ENCODE measurements around the gene ELAVL1. TPM values are rescaled to one million over a fixed set of nuclear protein-coding genes. Genes with fewer than 3 reads are reported as not detected.

The ELAVL1 gene
- total and polyA plus RNA-seq, 2 donors from 2014 or later, result 34.6 to 64.7 TPM

GRCh38 chr19:7994928-7995809 is 10.3 kb downstream of the ELAVL1 start:
- H3K9ac ChIP-seq (ENCODE audit: low read length in 3 of 3), result no peak overlapping the region
- intact Hi-C loops (cut with DNase I), result no loop called here
- peak overlapping the region in 1 of 2 donors; percentile 7 for H3K27ac ChIP-seq (ENCODE audit: low read depth in 2 of 2, low read length in 2 of 2)
- DNase-seq, result no peak
- FAIRE-seq, result no peak
- H3K4me1 ChIP-seq (ENCODE audit: control insufficient read depth in 2 of 3, insufficient read depth in 2 of 3, low read depth in 1 of 3, low read length in 3 of 3), result peaks cover 0 to 31% (median 31%) of the 10 kb centered on the region in 3 donors
- H3K4me3 ChIP-seq (ENCODE audit: low read length in 3 of 3), result no peak overlapping the region
- no peak for TF ChIP-seq CTCF (IDR thresholded peaks at IDR 0.05; ENCODE audit: borderline replicate concordance, extremely low read depth, insufficient read depth)
- H3K27me3 ChIP-seq (ENCODE audit: control insufficient read depth, insufficient read depth, low read length), result no peaks in the 10 kb centered on the region
- H3K36me3 ChIP-seq (ENCODE audit: control insufficient read depth in 2 of 3, insufficient read depth in 3 of 3, low read length in 3 of 3), result peaks cover 3 to 15% (median 10%) of the 10 kb centered on the region in 3 donors
- H3K9me3 ChIP-seq (ENCODE audit: control insufficient read depth in 2 of 3, insufficient read depth in 1 of 3, low read length in 3 of 3), result no peaks in the 10 kb centered on the region

GRCh38 chr19:7994114-7994513 is 11.3 kb downstream of the ELAVL1 start:
- peaks cover 7 to 19% (median 11%) of the 10 kb centered on the region in 3 donors for H3K36me3 ChIP-seq (ENCODE audit: control insufficient read depth in 2 of 3, insufficient read depth in 3 of 3, low read length in 3 of 3)
- TF ChIP-seq CTCF (IDR thresholded peaks at IDR 0.05; ENCODE audit: borderline replicate concordance, extremely low read depth, insufficient read depth), result no peak
- no peaks in the 10 kb centered on the region for H3K9me3 ChIP-seq (ENCODE audit: control insufficient read depth in 2 of 3, insufficient read depth in 1 of 3, low read length in 3 of 3)
- intact Hi-C loops (cut with DNase I), result no loop called here
- no peak for FAIRE-seq
- H3K27ac ChIP-seq (ENCODE audit: low read depth in 2 of 2, low read length in 2 of 2), result peak overlapping the region; percentile 23 to 60
- no peak for DNase-seq
- H3K9ac ChIP-seq (ENCODE audit: low read length in 3 of 3), result peak overlapping the region in 1 of 3 donors; percentile 30
- H3K4me3 ChIP-seq (ENCODE audit: low read length in 3 of 3), result no peak overlapping the region
- H3K4me1 ChIP-seq (ENCODE audit: control insufficient read depth in 2 of 3, insufficient read depth in 2 of 3, low read depth in 1 of 3, low read length in 3 of 3), result peaks cover 0 to 28% (median 28%) of the 10 kb centered on the region in 3 donors
- H3K27me3 ChIP-seq (ENCODE audit: control insufficient read depth, insufficient read depth, low read length), result no peaks in the 10 kb centered on the region

- FAIRE-seq (no peak), DNase-seq (no peak)
- intact Hi-C loops (cut with DNase I), result no loop called here
- H3K9me3 ChIP-seq (ENCODE audit: control insufficient read depth in 2 of 3, insufficient read depth in 1 of 3, low read length in 3 of 3), result no peaks in the 10 kb centered on the region
- H3K4me3 ChIP-seq (ENCODE audit: low read length in 3 of 3), result no peak overlapping the region
- TF ChIP-seq CTCF (IDR thresholded peaks at IDR 0.05; ENCODE audit: borderline replicate concordance, extremely low read depth, insufficient read depth), result no peak
- H3K36me3 ChIP-seq (ENCODE audit: control insufficient read depth in 2 of 3, insufficient read depth in 3 of 3, low read length in 3 of 3), result peaks cover 7 to 25% (median 17%) of the 10 kb centered on the region in 3 donors
- H3K4me1 ChIP-seq (ENCODE audit: control insufficient read depth in 2 of 3, insufficient read depth in 2 of 3, low read depth in 1 of 3, low read length in 3 of 3), result peaks cover 0 to 33% (median 28%) of the 10 kb centered on the region in 3 donors
- H3K27me3 ChIP-seq (ENCODE audit: control insufficient read depth, insufficient read depth, low read length), result no peaks in the 10 kb centered on the region
- peak overlapping the region in 1 of 3 donors; percentile 30 for H3K9ac ChIP-seq (ENCODE audit: low read length in 3 of 3)
- H3K27ac ChIP-seq (ENCODE audit: low read depth in 2 of 2, low read length in 2 of 2), result peak overlapping the region; percentile 23 to 60
Measured at GRCh38 chr19:7993560-7993959, 11.9 kb downstream of the ELAVL1 start.

All from kidney (tissue), 14 donors.